ENCODE measurements around the gene PTPN9.
"Not testable (repeated sequence)": the region's sequence is repeated elsewhere in the genome, so short reads cannot be mapped to it uniquely, and the experiment has no call there.

Gene PTPN9

DNA sequence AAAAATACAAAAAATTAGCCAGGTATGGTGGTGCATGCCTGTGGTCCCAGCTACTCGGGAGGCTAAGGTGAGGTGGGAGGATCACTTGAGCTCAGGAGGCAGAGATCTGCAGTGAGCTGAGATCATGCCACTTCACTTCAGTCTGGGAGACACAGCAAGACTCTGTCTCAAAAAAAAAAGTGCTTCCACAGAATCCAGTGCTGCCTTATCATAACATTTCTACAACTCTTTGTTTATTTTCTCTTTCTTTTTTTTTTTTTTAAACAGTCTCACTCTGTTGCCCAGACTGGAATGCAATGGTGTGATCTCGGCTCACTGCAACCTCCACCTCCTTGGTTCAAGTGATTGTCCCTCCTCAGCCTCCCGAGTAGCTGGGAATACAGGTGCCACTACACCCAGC, 53.4 kb downstream of the PTPN9 start:
- not testable (repeated sequence) for DNase-seq

GRCh38 chr15:75523011-75523410, 56.1 kb downstream of the PTPN9 start:
- no peak for DNase-seq

- no peak for DNase-seq
These were observed 61.9 kb downstream of the PTPN9 start for GRCh38 chr15:75517233-75517632.

DNA sequence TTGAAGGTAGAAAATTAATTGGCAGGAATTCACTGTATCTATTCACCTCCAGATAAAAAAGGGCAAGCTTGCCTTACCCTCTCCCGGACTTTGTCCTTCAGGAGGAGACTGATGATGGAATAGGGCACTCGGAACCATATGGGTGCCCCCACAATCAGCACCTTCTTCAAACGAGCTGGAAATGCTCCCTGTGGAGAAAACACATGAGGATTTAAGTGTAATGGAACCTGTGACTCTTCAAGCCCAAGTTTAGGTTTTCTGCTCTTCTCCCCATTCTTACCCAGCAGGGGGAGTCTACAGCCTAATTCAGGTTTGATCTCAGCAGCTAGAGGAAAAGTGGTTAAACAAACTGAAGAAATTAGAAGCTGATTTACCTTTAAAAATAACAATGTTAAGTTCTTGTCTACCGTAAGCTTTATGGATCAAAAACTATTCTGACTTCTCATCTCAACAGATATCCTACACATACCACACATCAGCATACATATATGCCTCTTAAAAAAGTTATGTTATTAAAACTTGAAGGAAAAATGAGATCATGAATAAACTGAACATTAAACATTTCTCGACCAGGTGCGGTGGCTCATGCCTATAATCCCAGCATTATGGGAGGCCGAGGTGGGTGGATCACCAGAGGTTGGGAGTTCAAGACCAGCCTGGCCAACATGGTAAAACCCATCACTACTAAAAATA, 70.1 kb downstream of the PTPN9 start:
- no peak for DNase-seq

DNA sequence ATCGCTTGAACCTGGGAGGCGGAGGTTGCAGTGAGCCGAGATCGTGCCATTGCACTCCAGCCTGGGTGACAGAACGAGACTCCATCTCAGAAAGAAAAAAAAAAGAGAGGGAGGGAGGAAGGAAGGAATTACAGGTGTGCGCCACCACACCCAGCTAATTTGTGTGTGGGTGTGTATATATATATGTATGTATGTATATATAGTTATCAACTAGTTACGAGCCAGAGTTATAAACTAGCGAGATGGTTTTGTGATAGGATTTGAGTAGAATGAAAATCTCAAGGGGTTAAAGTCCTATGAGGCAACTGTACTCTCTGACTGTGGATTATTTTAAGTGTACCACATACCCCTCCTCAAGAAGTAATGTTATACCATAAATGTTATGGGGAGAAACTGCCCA, 76.8 kb downstream of the PTPN9 start:
- DNase-seq: no peak

GRCh38 chr15:75493732-75494131, 85.4 kb downstream of the PTPN9 start:
- no peak for DNase-seq

- DNase-seq: no peak
These were observed 95.2 kb downstream of the PTPN9 start for GRCh38 chr15:75483961-75484360.

- DNase-seq: not testable (repeated sequence)
These were observed 95.6 kb downstream of the PTPN9 start for GRCh38 chr15:75483556-75483955.

GRCh38 chr15:75483106-75483505, 96.0 kb downstream of the PTPN9 start:
- no peak for DNase-seq

DNA sequence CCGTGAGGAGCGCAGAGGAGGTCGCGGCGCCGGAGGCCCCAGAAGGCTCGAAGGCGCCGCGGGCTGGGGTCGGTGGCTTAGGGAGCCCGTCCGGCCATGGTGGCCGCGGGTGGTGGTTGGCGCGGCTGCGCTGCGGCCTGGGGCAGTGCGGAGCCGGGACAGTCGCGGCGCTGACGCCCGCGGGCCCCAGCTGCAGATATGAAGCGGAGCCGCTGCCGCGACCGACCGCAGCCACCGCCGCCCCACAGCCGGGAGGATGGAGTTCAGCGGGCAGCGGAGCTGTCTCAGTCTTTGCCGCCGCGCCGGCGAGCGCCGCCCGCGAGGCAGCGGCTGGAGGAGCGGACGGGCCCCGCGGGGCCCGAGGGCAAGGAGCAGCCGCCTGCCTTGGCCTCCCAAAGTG, 98.7 kb downstream of the PTPN9 start:
- not testable (repeated sequence) for DNase-seq

DNA sequence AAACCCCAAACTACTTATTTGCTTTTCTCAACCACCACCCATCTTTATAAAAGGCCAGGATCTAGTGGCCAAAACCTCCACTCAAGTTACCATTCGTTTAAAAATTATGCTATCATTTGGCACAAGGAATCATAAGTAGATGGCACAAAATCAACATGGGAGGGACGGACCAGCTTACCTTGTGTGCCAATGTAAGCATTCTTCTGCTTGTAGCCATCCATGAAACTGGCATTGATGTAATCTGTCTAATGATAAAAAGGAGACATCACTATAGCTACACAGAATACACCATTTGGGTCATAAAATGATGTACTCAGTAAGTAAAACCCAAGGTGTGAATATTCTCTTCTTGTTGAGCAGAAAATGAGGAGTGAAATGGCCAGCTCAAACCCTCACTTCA, 99.4 kb downstream of the PTPN9 start:
- no peak for DNase-seq

DNA sequence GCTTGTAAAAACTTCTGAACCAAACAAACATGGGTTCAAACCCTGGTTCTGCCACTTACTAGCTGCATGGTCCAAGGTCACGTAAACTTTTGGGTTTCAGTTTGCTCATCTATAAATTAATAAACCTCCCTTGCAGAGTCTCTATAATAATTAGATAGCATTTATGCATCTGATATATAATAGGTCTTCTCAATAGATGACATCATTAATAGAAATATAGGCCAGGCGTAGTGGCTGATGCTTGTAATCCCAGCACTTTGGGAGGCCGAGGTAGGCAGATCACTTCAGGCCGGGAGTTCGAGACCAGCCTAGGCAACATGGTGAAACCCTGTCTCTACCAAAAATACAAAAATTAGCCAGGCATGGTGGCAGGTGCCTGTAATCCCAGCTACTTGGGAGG, 102.0 kb downstream of the PTPN9 start:
- DNase-seq: not testable (repeated sequence)

- no peak for DNase-seq
These were observed 110.1 kb downstream of the PTPN9 start for GRCh38 chr15:75468913-75469598.

GRCh38 chr15:75460646-75461045, 118.5 kb downstream of the PTPN9 start:
- DNase-seq: no peak

DNA sequence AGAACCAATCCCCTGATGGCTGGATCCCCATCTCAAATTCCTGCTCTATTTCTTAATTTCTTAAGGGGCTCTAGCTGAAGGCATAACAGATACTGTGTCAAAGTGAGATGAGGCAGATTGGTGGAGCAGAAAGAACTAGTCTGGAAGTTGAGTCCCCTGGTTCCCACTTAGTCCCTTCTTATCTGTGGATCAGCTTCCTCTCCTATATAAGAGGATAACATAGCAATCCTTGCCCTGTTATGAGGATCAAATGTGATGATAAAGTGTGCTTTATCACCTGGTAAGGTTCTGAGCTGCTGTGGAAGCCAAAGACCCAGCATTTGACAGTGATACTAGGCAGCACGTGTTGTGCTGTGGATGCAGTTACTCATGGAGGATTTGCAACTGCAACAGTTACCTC, 119.5 kb downstream of the PTPN9 start:
- no peak for DNase-seq

DNA sequence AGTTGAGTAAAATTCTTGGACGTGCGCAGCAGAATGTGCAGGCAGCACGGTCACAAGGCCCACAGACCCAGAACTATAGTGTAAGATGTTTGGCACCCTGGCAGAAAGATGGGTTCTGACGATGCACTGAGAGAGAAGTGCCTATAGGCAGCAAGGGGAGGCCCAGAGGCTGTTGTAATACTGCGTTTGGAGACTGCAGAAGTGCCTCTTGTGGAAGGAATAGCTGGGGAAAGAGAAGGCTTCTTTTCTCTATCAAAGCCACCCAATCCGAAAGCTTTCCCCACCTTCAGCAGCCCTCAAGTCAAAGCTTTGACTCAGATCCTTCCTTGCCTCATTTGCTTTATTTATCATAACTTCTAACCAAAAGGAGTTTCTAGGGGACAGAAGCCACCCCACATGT, 122.4 kb downstream of the PTPN9 start:
- no peak for DNase-seq

GRCh38 chr15:75455982-75456531, 123.1 kb downstream of the PTPN9 start:
- DNase-seq: peak; percentile 60

GRCh38 chr15:75455424-75455981, 123.6 kb downstream of the PTPN9 start:
- DNase-seq: peak; percentile 60

- DNase-seq: peak; percentile 44
These were observed 124.4 kb downstream of the PTPN9 start for GRCh38 chr15:75454471-75455378.

GRCh38 chr15:75453703-75454470, 125.2 kb downstream of the PTPN9 start:
- DNase-seq: peak; percentile 99

GRCh38 chr15:75452865-75453702, 126.0 kb downstream of the PTPN9 start:
- peak; percentile 42 for DNase-seq

Measured in NCI-H526 treated with DMSO at 0.1 percent for 48 hours (cell line).